ENCODE data around the gene REEP1. TPM values are rescaled to one million over a fixed set of nuclear protein-coding genes. Genes with fewer than 3 reads are reported as not detected.
A peak's percentile ranks its signal among the peaks of the same experiment; 100 is the strongest.

The REEP1 gene
- total RNA-seq, 1 experiment from 2014 or later: 3.6 TPM

GRCh38 chr2:86199834-86200177 is 137.6 kb downstream of the REEP1 start:
- no peaks in the 10 kb centered on the region for H3K36me3 ChIP-seq (ENCODE audit: insufficient read depth, low read length, poor library complexity, severe bottlenecking)
- peaks cover 4% of the 10 kb centered on the region for H3K4me1 ChIP-seq (ENCODE audit: insufficient read depth, low read length, poor library complexity, severe bottlenecking)
- DNase-seq (ENCODE audit: low spot score): no peak
- peak overlapping the region; percentile 89 for H3K27ac ChIP-seq (ENCODE audit: low read depth, low read length, poor library complexity, severe bottlenecking)
- H3K27me3 ChIP-seq (replicated peaks; ENCODE audit: insufficient read depth, low read depth, low read length, poor library complexity): no peaks in the 10 kb centered on the region
- ChIA-PET POLR2A (ENCODE audit: low non-redundant PET) (no interaction called here), CTCF (interaction anchor here (0.9 kb wide), 1 partner anchor 21 kb away, joined by 3 read pairs; no protein-coding TSS in a partner anchor)
- intact Hi-C loops (cut with micrococcal nuclease; ENCODE audit: unreplicated experiment): no loop called here
- H3K9me3 ChIP-seq (ENCODE audit: low read depth, low read length, poor library complexity, severe bottlenecking): no peaks in the 10 kb centered on the region
- H3K4me3 ChIP-seq (ENCODE audit: low read depth, low read length, poor library complexity, severe bottlenecking): peak overlapping the region; percentile 86
- TF ChIP-seq EZH2 (IDR thresholded peaks at IDR 0.05; ENCODE audit: borderline replicate concordance, low read depth, low read length, poor library complexity, severe bottlenecking): no peak
- TF ChIP-seq, protein P1, sequence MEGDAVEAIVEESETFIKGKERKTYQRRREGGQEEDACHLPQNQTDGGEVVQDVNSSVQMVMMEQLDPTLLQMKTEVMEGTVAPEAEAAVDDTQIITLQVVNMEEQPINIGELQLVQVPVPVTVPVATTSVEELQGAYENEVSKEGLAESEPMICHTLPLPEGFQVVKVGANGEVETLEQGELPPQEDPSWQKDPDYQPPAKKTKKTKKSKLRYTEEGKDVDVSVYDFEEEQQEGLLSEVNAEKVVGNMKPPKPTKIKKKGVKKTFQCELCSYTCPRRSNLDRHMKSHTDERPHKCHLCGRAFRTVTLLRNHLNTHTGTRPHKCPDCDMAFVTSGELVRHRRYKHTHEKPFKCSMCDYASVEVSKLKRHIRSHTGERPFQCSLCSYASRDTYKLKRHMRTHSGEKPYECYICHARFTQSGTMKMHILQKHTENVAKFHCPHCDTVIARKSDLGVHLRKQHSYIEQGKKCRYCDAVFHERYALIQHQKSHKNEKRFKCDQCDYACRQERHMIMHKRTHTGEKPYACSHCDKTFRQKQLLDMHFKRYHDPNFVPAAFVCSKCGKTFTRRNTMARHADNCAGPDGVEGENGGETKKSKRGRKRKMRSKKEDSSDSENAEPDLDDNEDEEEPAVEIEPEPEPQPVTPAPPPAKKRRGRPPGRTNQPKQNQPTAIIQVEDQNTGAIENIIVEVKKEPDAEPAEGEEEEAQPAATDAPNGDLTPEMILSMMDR (conservative IDR thresholded peaks at IDR 0.05; ENCODE audit: low read depth, low read length): no peak
- BruUV-seq (replicated peaks): no TSS peak

GRCh38 chr2:86195808-86196387 is 141.5 kb downstream of the REEP1 start:
- intact Hi-C loops (cut with micrococcal nuclease; ENCODE audit: unreplicated experiment): loop anchor here (1.0 kb wide), 1 partner anchor 244 kb away; no protein-coding TSS in a partner anchor
- TSS peak; percentile 32 for BruUV-seq (replicated peaks)
- CTCF ChIA-PET: interaction anchor here (0.5 kb wide), 1 partner anchor 9 kb away, joined by 3 read pairs; no protein-coding TSS in a partner anchor

GRCh38 chr2:86195055-86195807 is 142.2 kb downstream of the REEP1 start, which contains the start of gene IMMT:
Gene IMMT (minus strand): TSS chr2:86195462. CDS start chr2:86195382, 80 bp downstream.
- CTCF ChIA-PET: interaction anchor here (0.5 kb wide), 1 partner anchor 9 kb away, joined by 3 read pairs; no protein-coding TSS in a partner anchor

More at GRCh38 chr2:86195808-86196387, 141.5 kb downstream of the REEP1 start:
- no peak for DNase-seq (ENCODE audit: low spot score)
- peak overlapping the region; percentile 78 for H3K4me3 ChIP-seq (ENCODE audit: low read depth, low read length, poor library complexity, severe bottlenecking)
- no peak for TF ChIP-seq EZH2 (IDR thresholded peaks at IDR 0.05; ENCODE audit: borderline replicate concordance, low read depth, low read length, poor library complexity, severe bottlenecking)
- TF ChIP-seq, protein P1 (conservative IDR thresholded peaks at IDR 0.05; ENCODE audit: low read depth, low read length): no peak
- peak overlapping the region; percentile 99 for H3K27ac ChIP-seq (ENCODE audit: low read depth, low read length, poor library complexity, severe bottlenecking)
- POLR2A ChIA-PET (ENCODE audit: low non-redundant PET): interaction anchor here (0.7 kb wide), 1 partner anchor 196 kb away, joined by 3 read pairs; no protein-coding TSS in a partner anchor
- H3K4me1 ChIP-seq (ENCODE audit: insufficient read depth, low read length, poor library complexity, severe bottlenecking): peaks cover 12% of the 10 kb centered on the region
- peaks cover 3% of the 10 kb centered on the region for H3K36me3 ChIP-seq (ENCODE audit: insufficient read depth, low read length, poor library complexity, severe bottlenecking)
- no peaks in the 10 kb centered on the region for H3K9me3 ChIP-seq (ENCODE audit: low read depth, low read length, poor library complexity, severe bottlenecking)
- no peaks in the 10 kb centered on the region for H3K27me3 ChIP-seq (replicated peaks; ENCODE audit: insufficient read depth, low read depth, low read length, poor library complexity)

More at GRCh38 chr2:86195055-86195807, 142.2 kb downstream of the REEP1 start, which contains the start of gene IMMT:
- Histone ChIP-seq H3K36me3 (ENCODE audit: insufficient read depth, low read length, poor library complexity, severe bottlenecking) (peaks cover 3% of the 10 kb centered on the region), H3K4me3 (ENCODE audit: low read depth, low read length, poor library complexity, severe bottlenecking) (peak within 1 kb of the TSS; percentile 78), H3K4me1 (ENCODE audit: insufficient read depth, low read length, poor library complexity, severe bottlenecking) (peaks cover 10% of the 10 kb centered on the region), H3K9me3 (ENCODE audit: low read depth, low read length, poor library complexity, severe bottlenecking) (no peaks in the 10 kb centered on the region), H3K27me3 (replicated peaks; ENCODE audit: insufficient read depth, low read depth, low read length, poor library complexity) (no peaks in the 10 kb centered on the region), H3K27ac (ENCODE audit: low read depth, low read length, poor library complexity, severe bottlenecking) (peak within 1 kb of the TSS; percentile 99)
- DNase-seq (ENCODE audit: low spot score): peak; percentile 98
- TF ChIP-seq EZH2 (IDR thresholded peaks at IDR 0.05; ENCODE audit: borderline replicate concordance, low read depth, low read length, poor library complexity, severe bottlenecking): no peak
- TF ChIP-seq, protein P1 (conservative IDR thresholded peaks at IDR 0.05; ENCODE audit: low read depth, low read length): no peak
- POLR2A ChIA-PET (ENCODE audit: low non-redundant PET): interaction anchor here (0.7 kb wide), 1 partner anchor 197 kb away, joined by 3 read pairs; no protein-coding TSS in a partner anchor
- BruUV-seq (replicated peaks): no TSS peak
- intact Hi-C loops (cut with micrococcal nuclease; ENCODE audit: unreplicated experiment): loop anchor here (1.0 kb wide), 1 partner anchor 245 kb away; no protein-coding TSS in a partner anchor
